ENCODE results near the gene ECT2L. TPM values are rescaled to one million over a fixed set of nuclear protein-coding genes. Genes with fewer than 3 reads are reported as not detected.

Gene ECT2L
- total and polyA plus RNA-seq, 2 donors (not counting 3 experiments of a cell fraction or from before 2014, with no cell fraction given), result not detected

GRCh38 chr6:138815797-138816528, 20.1 kb downstream of the ECT2L start:
- Histone ChIP-seq H3K4me3 (replicated peaks in 1 of 3; ENCODE audit: insufficient read depth in 1 of 3, low read depth in 1 of 3, low read length in 3 of 3) (no peak overlapping the region), H3K27ac (ENCODE audit: insufficient read depth, low read depth, low read length) (no peak overlapping the region), H3K27me3 (ENCODE audit: control insufficient read depth in 2 of 2, insufficient read depth in 2 of 2, low read length in 2 of 2) (no peaks in the 10 kb centered on the region), H3K4me1 (ENCODE audit: control insufficient read depth, extremely low read depth, insufficient read depth, low read length) (peaks cover 23% of the 10 kb centered on the region), H3K9me3 (replicated peaks; ENCODE audit: control insufficient read depth, insufficient read depth, low read length) (no peaks in the 10 kb centered on the region), H3K9me1 (replicated peaks; ENCODE audit: control insufficient read depth, extremely low read depth, insufficient read depth, low read length) (no peaks in the 10 kb centered on the region), H3K4me2 (ENCODE audit: insufficient read depth, low read length) (no peak overlapping the region), H3K36me3 (ENCODE audit: control insufficient read depth in 2 of 2, extremely low read depth in 1 of 2, insufficient read depth in 2 of 2, low read length in 2 of 2) (no peaks in the 10 kb centered on the region), H3K9ac (replicated peaks; ENCODE audit: extremely low read depth, insufficient read depth, low read length) (no peak overlapping the region), H2AFZ (ENCODE audit: low read depth, low read length) (no peak overlapping the region), H3K79me2 (ENCODE audit: control insufficient read depth, insufficient read depth, low read length) (no peaks in the 10 kb centered on the region), H4K20me1 (replicated peaks; ENCODE audit: control insufficient read depth, extremely low read depth, insufficient read depth, low read length) (no peaks in the 10 kb centered on the region)
- peak; percentile 67 for DNase-seq (ENCODE audit: low read depth, low spot score)
- dilution Hi-C loops (cut with MboI; ENCODE audit: extremely low pct_ligation_motif_present, low sequenced_read_pairs), result no loop called here
- intact Hi-C loops (cut with micrococcal nuclease), result loop anchor here (1.0 to 5.0 kb wide), 6 partner anchors 172 to 548 kb away; partner anchors contain the start of genes ABRACL, HECA and REPS1
- no peak for TF ChIP-seq POLR2A (IDR thresholded peaks at IDR 0.05; ENCODE audit: low read depth, low read length)
- TF ChIP-seq MAX (IDR thresholded peaks at IDR 0.05; ENCODE audit: insufficient read depth, insufficient read length), result no peak
- TF ChIP-seq CTCF (IDR thresholded peaks at IDR 0.05; ENCODE audit: extremely low read depth in 1 of 2, insufficient read depth in 1 of 2, low read depth in 1 of 2, low read length in 2 of 2), result peak; percentile 49 to 50
- TF ChIP-seq GATA2 (IDR thresholded peaks at IDR 0.05; ENCODE audit: insufficient read depth, insufficient read length, low read depth, low read length), result no peak
- POLR2A ChIA-PET, result no interaction called here
- BruUV-seq (replicated peaks), result no TSS peak
- CTCF ChIA-PET, result interaction anchor here (0.6 to 3.2 kb wide), 34 partner anchors 13 to 700 kb away, joined by 3 to 78 read pairs (median 3); partner anchors contain the start of genes CCDC28A, ECT2L and REPS1
- FAIRE-seq, result peak; percentile 68

All from endothelial cell of umbilical vein (primary cell).